ENCODE measurements around the gene ZNF444. TPM values are rescaled to one million over a fixed set of nuclear protein-coding genes. Genes with fewer than 3 reads are reported as not detected.
A peak's percentile ranks its signal among the peaks of the same experiment; 100 is the strongest.
"Not testable (repeated sequence)": the region's sequence is repeated elsewhere in the genome, so short reads cannot be mapped to it uniquely, and the experiment has no call there.

The ZNF444 gene
- total RNA-seq, 2 donors from 2014 or later: 62.0 to 105 TPM

DNA sequence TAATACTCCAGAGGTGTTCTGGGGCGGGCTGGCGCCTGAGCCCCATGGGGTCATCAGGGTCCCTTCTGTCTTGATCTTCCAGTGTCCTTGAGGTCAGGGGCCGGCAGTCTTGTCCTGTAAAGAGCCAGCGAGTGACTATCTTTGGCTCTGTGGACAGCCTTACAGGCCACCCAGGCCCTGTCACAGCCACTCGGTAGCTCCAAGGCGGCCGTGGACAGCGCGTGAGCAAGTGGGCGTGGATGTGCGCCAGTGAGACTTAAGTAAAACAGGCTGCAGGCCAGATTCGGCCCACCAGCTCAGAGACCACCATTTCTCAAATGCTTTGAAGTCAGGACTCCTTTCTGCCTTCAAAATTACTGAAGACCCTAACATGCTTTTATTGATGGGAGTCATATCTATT is 3.7 kb downstream of the ZNF444 start:
- no peaks in the 10 kb centered on the region for H3K36me3 ChIP-seq
- no peaks in the 10 kb centered on the region for H3K9me3 ChIP-seq
- DNase-seq (ENCODE audit: low spot score): no peak
- TF ChIP-seq, protein P1, sequence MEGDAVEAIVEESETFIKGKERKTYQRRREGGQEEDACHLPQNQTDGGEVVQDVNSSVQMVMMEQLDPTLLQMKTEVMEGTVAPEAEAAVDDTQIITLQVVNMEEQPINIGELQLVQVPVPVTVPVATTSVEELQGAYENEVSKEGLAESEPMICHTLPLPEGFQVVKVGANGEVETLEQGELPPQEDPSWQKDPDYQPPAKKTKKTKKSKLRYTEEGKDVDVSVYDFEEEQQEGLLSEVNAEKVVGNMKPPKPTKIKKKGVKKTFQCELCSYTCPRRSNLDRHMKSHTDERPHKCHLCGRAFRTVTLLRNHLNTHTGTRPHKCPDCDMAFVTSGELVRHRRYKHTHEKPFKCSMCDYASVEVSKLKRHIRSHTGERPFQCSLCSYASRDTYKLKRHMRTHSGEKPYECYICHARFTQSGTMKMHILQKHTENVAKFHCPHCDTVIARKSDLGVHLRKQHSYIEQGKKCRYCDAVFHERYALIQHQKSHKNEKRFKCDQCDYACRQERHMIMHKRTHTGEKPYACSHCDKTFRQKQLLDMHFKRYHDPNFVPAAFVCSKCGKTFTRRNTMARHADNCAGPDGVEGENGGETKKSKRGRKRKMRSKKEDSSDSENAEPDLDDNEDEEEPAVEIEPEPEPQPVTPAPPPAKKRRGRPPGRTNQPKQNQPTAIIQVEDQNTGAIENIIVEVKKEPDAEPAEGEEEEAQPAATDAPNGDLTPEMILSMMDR (IDR thresholded peaks at IDR 0.05): no peak
- no peak for TF ChIP-seq POLR2A (IDR thresholded peaks at IDR 0.05)
- TF ChIP-seq POLR2AphosphoS5 (IDR thresholded peaks at IDR 0.05): no peak
- no peak overlapping the region for H3K27ac ChIP-seq
- H3K27me3 ChIP-seq (replicated peaks; ENCODE audit: insufficient read depth): no peaks in the 10 kb centered on the region
- H3K4me3 ChIP-seq: no peak overlapping the region
- WGBS: 92% methylated on average over 12 of the region's 12 CpGs
- intact Hi-C loops (cut with DNase I): no loop called here
- peaks cover 19% of the 10 kb centered on the region for H3K4me1 ChIP-seq (replicated peaks)

DNA sequence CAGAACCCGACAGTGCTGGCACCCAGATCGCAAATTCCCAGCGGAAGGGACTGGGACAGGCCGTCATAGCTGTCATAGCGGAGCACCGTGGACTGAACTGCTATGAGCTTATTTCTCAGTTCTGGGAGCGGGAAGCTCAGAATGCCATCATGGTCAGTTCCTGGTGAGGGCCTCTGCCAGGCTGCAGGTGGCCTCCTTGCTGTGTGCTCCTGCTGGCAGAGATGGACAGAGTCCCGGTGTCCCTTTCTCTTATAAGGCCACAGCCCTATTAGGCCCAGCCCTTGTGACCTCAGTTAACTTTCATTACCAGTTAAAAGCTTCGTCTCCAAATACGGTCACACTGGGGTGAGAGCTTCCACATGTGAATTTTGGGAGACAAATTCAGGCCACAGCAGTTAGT is 4.6 kb downstream of the ZNF444 start:
- Histone ChIP-seq H3K36me3 (no peaks in the 10 kb centered on the region), H3K4me1 (replicated peaks) (peaks cover 19% of the 10 kb centered on the region), H3K4me3 (no peak overlapping the region), H3K27me3 (replicated peaks; ENCODE audit: insufficient read depth) (no peaks in the 10 kb centered on the region), H3K27ac (peak overlapping the region in 1 of 2 donors; percentile 30), H3K9me3 (no peaks in the 10 kb centered on the region)
- TF ChIP-seq, protein P1 (IDR thresholded peaks at IDR 0.05): no peak
- no peak for TF ChIP-seq POLR2A (IDR thresholded peaks at IDR 0.05)
- TF ChIP-seq POLR2AphosphoS5 (IDR thresholded peaks at IDR 0.05): no peak
- intact Hi-C loops (cut with DNase I): no loop called here
- DNase-seq (ENCODE audit: low spot score): no peak
- WGBS: 86% methylated on average over 10 of the region's 10 CpGs

DNA sequence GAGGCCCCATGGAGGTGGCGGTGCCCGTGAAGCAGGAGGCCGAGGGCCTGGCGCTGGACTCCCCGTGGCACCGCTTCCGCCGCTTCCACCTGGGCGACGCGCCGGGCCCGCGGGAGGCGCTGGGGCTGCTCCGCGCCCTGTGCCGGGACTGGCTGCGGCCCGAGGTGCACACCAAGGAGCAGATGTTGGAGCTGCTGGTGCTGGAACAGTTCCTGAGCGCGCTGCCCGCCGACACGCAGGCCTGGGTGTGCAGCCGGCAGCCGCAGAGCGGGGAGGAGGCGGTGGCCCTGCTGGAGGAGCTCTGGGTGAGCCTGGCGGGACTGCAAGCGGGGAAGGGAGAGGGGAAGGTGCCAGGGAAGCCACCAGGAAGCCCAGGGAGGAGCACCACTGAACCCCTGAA is 5.8 kb downstream of the ZNF444 start:
- no peak for TF ChIP-seq POLR2A (IDR thresholded peaks at IDR 0.05)
- intact Hi-C loops (cut with DNase I): no loop called here
- Histone ChIP-seq H3K27me3 (replicated peaks; ENCODE audit: insufficient read depth) (no peaks in the 10 kb centered on the region), H3K36me3 (no peaks in the 10 kb centered on the region), H3K4me3 (no peak overlapping the region), H3K27ac (no peak overlapping the region), H3K4me1 (replicated peaks) (peaks cover 17% of the 10 kb centered on the region), H3K9me3 (no peaks in the 10 kb centered on the region)
- DNase-seq (ENCODE audit: low spot score): no peak
- 93% methylated on average over 26 of the region's 31 CpGs for WGBS

DNA sequence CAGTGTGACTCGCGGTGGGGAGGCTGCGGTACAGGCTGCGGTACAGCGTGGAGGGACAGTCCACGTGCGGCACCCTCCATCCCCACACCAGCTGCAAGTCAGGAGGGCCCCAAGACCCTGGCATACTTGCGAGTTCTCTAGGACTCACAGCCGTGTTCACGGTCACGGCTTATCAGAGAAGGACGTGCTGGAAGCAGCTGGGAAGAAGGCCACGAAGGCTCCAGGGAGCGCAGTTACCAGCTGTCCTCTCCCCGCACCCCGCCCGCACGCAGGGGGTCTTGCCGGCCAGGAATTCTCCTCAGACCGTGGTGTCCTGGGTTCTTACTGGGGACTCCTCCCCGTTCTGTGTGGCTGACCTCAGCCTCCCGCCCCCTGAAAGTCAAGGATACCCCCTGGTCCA is 6.2 kb downstream of the ZNF444 start:
- no peak overlapping the region for H3K4me3 ChIP-seq
- H3K9me3 ChIP-seq: no peaks in the 10 kb centered on the region
- H3K36me3 ChIP-seq: no peaks in the 10 kb centered on the region
- H3K27ac ChIP-seq: no peak overlapping the region
- peaks cover 13% of the 10 kb centered on the region for H3K4me1 ChIP-seq (replicated peaks)
- TF ChIP-seq, protein P1 (IDR thresholded peaks at IDR 0.05): no peak
- no peak for TF ChIP-seq POLR2AphosphoS5 (IDR thresholded peaks at IDR 0.05)
- no peak for TF ChIP-seq POLR2A (IDR thresholded peaks at IDR 0.05)
- WGBS: 93% methylated on average over 22 of the region's 22 CpGs
- H3K27me3 ChIP-seq (replicated peaks; ENCODE audit: insufficient read depth): no peaks in the 10 kb centered on the region
- intact Hi-C loops (cut with DNase I): no loop called here
- DNase-seq (ENCODE audit: low spot score): no peak

DNA sequence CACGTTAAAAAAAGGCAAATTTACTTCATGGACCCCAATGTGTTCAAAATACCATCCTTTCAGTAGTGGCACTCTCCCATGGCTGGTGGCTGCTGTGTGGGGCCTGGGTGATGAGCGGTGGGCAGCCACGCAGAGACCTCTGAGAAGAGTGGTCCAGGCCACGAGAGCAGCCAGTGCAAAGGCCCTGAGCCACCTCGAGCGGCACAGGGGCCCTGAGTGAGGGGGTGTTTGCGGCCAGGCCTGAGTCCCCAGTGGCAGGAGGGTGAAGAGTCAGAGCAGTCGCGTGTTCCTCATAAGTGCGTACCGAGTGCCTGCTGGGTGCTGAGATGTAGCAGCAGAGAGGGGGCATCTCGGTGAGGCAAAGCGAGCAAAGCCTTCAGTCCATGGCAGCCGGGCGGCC is 7.0 kb downstream of the ZNF444 start:
- Histone ChIP-seq H3K9me3 (no peaks in the 10 kb centered on the region), H3K36me3 (no peaks in the 10 kb centered on the region), H3K4me1 (replicated peaks) (peaks cover 5% of the 10 kb centered on the region), H3K27me3 (replicated peaks; ENCODE audit: insufficient read depth) (no peaks in the 10 kb centered on the region), H3K4me3 (no peak overlapping the region), H3K27ac (no peak overlapping the region)
- intact Hi-C loops (cut with DNase I): no loop called here
- 82% methylated on average over 15 of the region's 15 CpGs for WGBS
- no peak for DNase-seq (ENCODE audit: low spot score)
- TF ChIP-seq, protein P1 (IDR thresholded peaks at IDR 0.05): no peak

DNA sequence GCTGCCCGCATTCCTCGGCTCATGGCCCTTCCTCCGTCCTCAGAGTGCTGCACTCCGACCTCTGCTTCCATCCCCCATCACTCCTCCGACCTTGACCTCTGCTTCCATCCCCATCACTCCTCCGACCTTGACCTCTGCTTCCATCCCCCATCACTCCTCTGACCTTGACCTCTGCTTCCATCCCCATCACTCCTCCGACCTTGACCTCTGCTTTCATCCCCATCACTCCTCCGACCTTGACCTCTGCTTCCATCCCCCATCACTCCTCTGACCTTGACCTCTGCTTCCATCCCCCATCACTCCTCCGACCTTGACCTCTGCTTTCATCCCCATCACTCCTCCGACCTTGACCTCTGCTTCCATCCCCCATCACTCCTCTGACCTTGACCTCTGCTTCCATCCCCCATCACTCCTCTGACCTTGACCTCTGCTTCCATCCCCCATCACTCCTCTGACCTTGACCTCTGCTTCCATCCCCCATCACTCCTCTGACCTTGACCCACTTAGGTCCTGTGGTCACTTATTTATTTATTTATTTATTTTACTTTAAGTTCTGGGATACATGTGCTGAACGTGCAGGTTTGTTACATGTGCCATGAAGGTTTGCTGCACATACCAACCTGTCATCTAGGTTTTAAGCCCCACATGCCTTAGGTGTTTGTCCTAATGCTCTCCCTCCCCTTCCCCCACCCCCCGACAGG is 8.0 kb downstream of the ZNF444 start:
- H3K36me3 ChIP-seq; H3K4me3 ChIP-seq; H3K27me3 ChIP-seq (replicated peaks; ENCODE audit: insufficient read depth); H3K4me1 ChIP-seq (replicated peaks); DNase-seq (ENCODE audit: low spot score); H3K9me3 ChIP-seq; intact Hi-C loops (cut with DNase I); H3K27ac ChIP-seq: not testable (repeated sequence)
- WGBS: 92% methylated on average over 12 of the region's 12 CpGs

Data from prostate gland (tissue), 2 donors.